RKO (cell line): ENCODE data around the gene TANGO2.

ENCODE experiments used
- DNase-seq: peaks from one replicate; pipeline ENCODE4 v3.0.0-alpha.2; 2016; ENCODE audit warnings: low spot score

TANGO2 gene

DNA sequence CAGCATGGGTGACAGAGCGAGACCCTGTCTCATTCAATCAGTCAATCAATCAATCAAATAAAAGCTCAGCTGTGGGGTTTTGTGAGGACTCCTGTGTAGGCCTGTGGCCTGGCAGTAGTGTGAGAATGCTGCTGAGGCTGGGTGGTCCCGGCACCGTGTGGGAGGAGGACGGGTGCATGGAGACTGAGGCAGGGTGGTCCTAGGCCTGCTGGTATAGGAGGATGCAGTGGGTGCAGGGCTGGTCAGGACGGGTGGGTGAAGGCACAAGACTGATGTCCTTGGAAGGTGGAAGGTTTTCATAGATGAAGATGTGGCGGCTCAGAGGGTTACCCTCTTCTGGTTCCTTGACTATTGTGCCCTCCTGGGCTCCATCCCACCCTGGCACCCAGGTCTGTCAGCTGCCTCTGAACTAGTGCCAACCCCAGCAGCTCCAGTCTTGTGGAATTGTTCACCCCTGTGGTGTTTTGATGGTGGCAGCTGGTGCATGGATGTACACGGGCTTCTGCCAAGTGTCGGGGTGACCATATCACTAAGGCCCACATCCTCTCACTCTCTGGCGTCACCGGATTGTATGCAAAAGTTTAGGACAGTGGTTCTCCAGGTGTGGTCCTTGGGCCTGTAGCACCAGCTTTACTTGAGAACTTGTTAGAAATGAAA is 23.7 kb downstream of the TANGO2 start:
- no peak for DNase-seq

DNA sequence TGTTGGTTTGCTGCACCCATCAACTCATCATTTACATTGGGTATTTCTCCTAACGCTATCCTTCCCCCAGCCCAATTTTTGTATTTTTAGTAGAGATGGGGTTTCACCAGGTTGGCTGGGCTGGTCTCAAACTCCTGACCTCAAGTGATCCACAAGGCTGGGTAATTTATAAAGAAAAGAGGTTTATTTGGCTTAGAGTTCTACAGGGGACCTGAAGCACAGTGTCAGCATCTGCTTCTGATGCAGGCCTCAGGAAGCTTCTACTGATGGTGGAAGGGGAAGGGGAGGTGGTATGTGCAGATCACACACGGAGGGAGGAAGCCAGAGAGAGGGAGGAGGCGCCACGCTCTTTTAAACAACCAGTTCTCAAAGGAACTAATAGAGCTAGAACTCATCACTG is 25.8 kb downstream of the TANGO2 start:
- DNase-seq, result no peak

DNA sequence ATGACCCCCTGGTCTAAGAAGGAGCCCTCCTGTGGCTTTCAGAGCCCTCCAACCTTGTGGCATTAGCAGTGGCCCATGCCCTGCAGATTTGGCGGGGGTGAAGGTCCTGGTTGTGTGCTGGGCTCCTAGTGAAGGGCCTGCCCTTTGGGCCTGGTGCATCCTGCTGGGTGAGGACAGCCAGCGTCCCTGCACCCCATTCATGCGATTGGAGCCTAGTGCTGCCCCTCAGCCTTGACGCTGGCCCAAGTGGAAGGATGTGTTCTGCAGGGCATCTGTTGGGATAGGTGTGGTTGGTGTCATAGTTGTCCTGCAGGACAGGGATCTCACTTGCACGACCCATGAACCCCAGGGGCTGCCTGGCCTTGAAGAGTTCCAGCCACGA is 31.0 kb downstream of the TANGO2 start:
- no peak for DNase-seq

DNA sequence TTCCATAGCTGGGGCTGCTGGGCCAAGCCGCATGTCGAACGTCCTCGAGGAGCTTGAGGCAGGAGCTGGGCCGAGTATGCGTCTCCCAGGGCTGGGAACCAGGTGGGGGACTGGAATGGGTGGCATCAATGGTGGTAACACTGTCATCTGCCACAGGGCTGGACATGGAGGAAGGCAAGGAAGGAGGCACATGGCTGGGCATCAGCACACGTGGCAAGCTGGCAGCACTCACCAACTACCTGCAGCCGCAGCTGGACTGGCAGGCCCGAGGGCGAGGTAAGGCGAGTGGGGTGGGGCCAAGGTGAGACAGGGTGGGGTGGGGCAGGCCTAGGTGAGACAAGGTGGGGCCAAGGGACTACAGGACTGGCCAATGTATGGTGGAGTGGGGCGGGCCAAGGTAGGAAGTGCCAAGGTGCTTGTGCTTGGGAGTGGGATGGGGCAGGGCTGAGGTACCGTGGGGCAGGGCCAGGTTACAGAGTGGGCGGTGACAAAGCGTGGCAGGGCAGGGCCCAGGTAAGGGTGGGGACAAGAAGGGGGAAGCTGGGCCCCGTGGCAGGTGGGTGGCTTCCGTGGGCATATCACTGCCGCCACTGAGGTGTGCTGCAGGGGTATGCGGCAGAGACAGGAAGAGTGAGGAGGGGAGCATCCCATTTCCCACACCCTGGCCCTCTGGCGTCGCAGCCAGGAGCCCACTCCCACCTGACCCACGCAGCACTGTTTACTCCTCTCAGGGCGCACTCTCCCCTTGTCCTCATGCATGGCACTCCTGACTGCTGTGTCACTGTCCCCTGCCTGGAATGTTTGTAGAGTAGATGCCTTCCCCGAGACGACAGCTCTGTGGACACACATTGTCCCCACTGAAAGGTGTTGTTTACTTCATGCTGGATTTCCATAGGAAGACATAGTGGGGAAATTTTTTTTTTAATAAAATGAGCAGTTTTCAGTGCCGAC is 31.7 kb downstream of the TANGO2 start:
- no peak for DNase-seq

DNA sequence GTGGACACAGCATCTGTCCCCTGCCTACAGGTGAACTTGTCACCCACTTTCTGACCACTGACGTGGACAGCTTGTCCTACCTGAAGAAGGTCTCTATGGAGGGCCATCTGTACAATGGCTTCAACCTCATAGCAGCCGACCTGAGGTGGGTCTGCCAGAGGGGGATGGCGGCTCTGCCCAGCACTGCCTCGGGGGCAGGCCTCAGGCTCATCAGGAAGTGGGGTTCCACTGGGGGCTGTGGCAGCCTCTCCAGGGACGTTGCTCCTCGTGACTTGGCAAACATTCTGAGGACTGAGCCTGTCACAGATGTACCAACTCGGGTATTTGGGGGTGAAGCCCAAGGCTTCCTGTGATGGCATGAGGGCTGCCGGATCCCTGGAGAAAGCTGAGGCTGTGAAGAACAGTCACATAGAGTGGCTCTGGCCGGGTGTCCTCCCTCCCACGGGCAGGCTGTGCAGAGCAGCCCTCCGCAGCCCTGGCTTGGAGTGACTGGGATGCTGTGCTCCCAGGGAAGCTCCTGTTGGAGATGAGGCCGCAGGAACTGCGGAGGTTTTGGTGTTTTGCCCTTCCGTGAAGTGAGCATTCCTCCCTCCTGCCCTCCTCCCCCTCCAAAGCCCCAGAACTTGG is 32.6 kb downstream of the TANGO2 start:
- no peak for DNase-seq

DNA sequence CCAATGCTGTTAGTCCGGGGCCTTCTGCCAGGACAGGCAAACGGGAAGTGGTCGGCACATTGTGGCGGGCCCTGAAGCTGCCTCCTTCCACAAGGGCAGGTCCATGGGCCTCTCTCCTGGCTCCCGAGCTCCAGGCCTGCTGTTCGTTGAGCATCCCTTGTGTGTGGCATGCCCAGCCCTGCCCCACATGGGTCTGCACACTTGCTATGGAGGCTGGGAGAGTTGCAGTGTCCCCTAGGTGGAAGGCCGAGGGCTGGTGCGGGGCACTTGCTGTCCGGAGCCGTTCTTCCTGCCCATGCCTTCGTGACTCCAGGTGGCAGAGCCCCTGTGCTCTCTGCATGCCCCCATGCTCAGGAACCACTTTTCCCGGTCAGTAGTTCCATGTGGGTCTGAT is 33.1 kb downstream of the TANGO2 start:
- no peak for DNase-seq

DNA sequence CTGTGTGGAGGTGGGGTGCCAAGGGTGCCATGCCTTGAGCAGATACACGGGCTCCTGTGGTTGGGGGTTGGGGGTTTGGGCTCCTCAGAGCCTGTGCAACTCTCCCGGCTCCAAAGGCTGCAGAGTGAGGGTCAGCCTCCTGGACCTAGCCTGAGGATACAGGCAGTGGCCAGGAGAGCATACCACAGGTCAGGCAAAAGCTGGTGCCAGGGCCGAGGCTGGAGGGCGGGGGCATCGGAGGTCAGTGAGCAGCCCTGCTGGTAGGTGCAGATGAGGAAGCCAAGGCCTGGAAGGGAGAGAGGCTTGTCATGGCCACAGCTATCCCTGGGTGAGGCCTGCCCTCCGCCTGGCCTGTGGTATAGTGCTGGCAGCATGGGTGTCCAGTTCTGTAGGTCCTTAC is 33.6 kb downstream of the TANGO2 start:
- DNase-seq, result no peak

DNA sequence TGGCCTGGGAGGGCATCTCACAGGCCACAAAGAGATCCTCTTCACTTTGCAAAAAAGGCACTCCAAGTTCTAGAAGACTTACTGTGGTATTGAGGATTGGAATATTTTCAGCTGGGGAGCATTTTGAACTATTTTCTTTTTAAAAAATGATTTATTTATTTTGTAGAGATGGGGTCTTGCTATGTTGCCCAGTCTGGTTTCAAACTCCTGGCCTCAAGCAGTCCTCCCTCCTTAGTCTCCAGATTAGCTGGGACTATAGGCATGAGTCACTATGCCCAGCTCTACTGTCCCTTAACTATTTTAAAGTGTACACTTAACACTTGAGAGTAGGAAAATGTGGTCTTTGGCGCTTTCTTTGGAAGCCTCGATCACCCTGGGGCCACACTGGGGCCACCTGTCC is 34.2 kb downstream of the TANGO2 start:
- DNase-seq, result no peak

DNA sequence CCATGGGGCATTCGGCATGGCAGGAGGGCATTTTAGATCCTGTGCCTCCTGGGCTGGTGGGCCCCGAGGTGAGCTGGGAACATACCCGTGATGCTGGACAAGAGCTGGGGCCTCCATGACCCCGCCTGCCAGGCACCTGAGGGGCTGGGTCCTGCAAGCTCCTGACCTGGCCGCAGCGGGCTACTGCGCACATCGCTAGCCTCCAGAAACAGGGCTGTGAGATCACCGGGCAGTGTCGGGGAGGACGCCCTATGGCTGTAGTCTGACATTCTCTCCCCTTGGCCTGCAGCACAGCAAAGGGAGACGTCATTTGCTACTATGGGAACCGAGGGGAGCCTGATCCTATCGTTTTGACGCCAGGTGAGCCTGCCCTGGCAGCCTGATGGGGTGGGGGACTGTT is 34.7 kb downstream of the TANGO2 start:
- DNase-seq, result no peak

DNA sequence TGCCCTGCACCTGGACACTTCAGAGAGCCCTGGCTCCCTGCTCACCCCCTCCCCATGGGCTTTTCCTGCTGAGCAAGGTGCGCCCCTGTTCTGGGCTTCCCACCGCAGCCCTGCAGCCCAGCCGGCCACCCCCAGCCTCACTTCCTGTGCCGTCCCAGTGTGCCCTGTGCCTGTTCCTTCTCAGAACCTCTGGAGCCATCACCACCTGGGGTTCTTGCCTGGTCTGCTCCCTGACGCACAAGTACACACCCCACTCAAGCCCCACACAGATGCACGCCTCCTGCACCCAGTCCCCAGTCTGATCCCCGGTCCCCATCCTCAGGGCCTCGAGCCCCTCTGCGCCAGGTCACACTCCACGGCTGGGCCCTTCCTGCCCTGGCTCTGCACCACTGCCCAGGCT is 35.3 kb downstream of the TANGO2 start:
- no peak for DNase-seq

DNA sequence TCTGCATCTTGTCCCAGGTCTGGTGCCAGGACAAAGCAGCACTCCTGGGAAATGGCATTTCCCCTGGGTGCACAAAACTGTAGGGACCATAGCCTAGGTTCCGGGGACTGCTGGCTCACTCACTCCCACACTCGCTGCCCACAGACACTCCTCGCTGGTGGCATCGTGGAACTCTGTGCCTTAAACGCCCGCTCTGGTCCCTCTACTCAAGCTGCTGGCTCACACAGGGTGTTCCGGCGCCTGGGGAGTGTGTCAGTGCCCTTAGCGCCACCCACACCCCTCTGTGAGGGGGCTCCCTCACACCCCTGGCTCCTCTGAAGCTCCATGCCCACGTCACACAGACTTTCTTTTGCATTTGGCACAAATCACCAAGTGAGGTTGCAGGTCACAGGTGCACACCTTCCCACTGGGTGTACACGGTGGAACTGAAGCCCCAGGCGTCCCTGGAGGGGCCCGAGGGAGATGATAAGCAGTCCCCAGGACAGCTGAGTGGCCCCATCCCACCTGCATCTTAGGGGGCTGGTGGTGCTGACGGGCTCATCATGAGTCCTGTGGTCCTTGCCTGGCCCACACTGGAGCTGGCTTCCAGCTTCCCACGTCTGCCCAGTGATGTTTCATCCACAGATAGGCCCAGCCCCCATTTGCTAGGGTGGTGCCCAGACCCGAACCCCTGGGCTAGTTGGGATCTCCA is 35.9 kb downstream of the TANGO2 start:
- no peak for DNase-seq

DNA sequence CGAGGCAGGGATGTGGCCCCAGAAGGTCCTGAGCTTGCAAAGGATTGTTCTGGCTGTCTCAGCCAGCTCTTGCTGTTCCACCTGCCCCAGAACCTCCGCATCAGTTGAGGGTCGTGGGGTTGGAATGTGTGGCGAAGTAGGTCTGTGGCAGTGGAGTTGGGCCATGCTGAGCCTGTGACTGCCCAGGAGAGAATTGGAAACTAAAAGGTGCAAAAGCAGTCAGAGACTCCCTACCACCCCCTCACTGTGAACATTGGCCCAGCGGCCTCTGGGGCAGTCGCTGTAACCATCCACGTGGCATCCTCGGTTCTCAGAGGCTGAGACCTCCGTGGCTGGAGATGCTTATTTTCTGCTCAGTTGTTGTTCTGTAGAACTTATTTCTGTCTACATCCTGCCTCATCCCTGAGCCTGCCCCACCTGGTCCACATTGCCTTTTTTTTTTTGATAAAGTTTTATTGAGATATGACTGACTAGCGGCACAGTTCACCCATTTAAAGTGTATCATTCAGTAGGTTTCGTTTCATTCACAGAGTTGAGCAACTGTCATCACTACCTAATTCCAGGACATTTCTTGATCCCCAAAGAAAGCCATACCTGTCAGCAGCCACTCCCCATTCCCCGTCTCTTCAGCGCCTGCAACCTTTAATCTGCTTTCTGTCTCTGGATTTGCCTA is 36.8 kb downstream of the TANGO2 start:
- DNase-seq, result no peak

DNA sequence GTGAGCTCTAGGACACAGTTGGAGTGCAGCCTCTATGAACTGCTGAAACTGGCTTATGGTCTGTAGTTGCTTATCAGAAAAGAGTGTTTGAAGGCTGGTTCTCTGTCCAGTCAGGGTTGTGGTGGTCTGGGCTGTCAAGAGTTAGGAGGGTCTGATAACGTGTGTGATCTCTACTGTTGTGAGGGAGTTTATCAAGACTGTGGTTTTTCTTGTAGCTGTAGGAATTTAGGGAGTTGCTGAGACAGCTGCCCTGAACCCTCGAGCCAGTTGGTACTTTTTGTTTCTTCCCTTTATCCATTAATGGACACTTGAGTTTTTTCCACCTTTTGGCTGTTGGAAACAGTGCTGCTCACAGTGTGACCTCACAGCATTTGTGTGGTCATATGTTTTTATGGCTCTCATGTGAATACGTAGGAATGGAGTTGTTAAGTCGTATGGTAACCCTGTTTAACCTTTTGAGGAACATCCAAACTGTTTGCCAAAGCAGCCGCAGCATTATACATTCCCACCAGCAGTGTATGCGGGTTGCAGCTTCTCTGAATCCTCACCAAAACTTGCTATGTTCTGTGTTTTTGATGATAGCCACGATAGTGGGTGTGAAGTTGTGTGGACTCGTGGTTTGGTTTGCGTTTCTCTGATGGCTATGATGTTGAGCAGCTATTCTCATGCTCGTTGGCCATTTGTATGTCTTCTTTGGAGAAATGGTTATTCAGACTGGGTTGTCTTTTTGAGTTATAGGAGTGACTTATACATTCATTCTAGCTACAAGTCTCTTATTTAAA is 38.3 kb downstream of the TANGO2 start:
- DNase-seq, result no peak

DNA sequence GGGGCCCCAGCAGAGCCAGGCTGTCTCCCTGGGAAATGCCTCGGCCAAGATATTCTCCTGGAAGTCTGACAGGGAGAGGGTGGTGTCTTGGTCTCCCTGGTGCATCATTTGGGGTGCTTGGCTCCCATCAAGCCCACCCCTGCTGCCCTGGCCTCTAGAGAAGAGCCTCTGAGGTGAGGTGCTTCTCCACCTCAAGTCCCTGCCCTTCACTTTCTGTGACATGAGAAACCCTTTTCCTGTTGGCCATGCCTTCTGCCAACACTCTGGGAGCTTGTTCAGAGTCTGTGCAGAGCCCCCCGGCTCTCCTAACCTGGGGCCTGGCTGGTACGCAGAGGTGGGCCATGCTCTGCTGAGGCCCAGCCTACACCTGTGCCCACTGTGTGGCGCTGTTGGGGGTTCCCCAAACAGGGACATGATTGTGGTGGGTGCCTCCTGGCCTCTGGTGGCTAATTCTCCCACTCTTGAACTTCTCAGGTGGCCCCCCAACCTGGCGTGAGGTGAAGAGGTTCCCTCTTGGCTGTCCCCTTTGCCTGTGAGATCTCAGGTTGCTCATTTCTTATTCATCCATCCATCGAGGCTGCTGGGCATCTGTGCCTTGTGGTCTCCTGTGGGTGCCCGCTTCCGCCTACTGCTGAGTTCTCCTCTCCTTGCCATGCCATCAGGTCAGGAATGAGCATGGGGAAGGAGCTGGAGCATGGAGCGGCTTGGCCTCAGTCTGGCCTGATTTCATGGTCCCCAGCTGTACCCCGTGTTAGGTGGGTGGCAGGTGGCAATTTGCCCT is 40.0 kb downstream of the TANGO2 start:
- no peak for DNase-seq

DNA sequence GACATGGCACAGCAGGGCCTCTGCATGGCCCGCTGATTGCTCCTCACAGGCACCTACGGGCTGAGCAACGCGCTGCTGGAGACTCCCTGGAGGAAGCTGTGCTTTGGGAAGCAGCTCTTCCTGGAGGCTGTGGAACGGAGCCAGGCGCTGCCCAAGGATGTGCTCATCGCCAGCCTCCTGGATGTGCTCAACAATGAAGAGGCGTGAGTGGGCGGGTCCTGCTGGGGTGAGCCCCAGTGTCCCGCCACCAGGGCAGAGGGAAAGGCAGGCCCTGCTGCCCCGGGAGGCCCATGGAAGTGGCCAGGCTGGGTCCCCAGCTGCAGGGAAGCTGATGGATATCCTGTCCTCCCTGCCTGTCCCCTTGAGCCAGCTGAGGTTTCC is 40.6 kb downstream of the TANGO2 start:
- no peak for DNase-seq

DNA sequence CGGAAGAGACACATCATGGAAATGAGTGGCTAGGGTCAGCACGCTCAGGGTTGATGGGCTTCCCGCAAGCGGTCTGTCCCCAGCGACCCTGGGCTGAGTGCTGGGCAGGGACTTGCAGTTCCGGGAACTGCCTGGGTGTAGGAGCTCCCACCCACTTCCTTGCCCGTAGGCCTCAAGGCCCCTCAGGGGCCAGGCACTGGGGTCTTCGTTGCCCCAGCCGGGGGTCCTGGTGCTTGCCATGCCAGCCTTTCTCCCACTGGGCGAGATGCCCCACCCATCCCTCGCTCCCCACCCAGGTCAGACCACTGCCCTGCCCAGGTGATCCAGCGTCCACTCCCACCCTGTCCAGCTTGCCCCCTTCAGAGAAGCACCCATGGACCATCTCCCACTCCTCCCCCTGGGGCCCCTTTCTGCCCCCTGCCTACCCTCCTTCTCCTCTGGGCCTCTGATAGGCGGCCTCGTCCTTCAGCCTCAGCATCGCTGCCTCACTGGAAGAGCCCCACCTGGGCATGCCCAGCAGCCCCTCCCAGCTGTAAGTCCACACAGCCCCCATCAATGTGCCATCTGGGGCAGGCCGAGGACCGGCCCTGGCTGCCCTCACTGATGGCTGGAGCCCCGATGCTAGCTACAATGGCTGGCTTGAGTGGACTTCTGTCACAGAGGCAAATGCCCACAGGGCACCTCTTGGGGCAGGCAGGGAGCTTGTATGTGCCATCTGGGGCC is 41.3 kb downstream of the TANGO2 start:
- no peak for DNase-seq

DNA sequence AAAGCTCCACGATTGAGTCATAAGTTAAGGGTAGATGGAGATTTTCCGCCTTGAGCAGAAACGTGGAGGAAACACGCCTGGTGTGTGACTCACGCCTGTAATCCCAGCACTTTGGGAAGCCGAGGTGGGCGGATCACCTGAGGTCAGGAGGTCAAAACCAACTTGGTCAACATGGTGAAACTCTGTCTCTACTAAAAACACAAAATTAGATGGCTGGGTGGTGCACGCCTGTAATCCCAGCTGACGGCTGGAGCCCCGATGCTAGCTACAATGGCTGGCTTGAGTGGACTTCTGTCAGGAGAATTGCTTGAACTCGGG is 41.8 kb downstream of the TANGO2 start:
- no peak for DNase-seq

DNA sequence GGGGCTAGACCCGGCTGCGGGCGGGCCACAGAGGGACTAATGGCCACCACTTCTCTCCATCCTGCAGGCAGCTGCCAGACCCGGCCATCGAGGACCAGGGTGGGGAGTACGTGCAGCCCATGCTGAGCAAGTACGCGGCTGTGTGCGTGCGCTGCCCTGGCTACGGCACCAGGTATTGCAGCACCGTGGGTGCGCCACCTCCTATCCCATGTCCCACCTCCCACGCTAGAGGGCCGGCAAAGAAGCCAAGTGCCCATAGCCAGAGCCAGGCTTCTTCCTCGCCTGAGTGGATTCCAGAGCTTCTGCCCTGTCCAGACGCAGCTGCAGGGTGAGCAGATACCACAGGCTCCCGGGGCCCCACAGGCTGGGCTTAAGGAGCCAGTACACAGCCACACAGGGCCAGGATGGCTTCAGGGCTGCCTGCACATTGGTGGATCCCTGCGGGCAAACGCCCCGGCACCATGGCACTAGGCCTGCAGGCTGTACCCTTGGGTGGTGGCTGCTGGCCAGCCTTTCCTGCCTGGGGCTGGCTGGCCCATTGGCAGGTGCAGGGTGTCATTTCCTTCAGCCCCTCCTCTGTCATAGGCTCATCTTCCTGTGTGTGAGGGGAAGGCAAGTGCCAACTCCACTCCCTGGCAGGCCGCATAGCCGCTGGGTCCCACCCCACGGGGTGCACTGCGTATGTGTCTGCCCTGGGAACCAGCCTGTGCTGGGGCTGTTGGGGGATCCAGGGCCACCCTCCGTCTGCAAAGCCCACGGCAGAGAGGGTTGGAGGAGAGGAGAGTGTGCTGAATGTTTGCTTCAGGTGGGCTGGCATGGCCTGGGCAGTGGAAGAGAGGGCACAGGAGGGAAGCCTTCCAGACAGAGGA is 42.6 kb downstream of the TANGO2 start:
- no peak for DNase-seq

DNA sequence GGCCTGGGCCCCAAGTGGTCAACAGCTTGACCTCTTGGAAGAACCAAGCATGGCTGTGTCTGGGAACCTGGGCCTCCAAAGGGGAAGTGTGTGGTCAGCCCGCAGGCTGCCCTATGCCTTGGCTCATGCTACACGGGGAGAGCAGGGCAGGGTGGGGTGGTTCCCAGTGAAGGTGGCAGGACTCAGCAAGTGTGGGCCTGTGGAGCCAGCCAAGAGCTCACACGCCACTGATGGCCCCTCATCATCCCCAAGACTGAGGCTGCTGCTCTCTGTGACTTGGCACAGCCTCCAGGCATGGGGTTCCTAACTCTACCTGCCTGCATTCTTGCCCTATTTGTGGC is 43.2 kb downstream of the TANGO2 start:
- DNase-seq, result no peak
